H1 (cell line): ENCODE measurements around the gene NR5A2. TPM values are rescaled to one million over a fixed set of nuclear protein-coding genes. Genes with fewer than 3 reads are reported as not detected.

Experiments used
- EP300 ChIP-seq, 2 experiments: IDR thresholded peaks; 1 replicate in 1 of 2; 2 replicates in 1 of 2; pipeline ENCODE4 v1.6.1; 2011 to 2012; ENCODE audit warnings: low read depth in 2 of 2, low read length in 2 of 2, mild to moderate bottlenecking in 2 of 2, borderline replicate concordance in 1 of 2, inconsistent platforms in 1 of 2, moderate library complexity in 1 of 2
- HDAC2 ChIP-seq, 2 experiments: fragments of 300-600 bp in 1 of 2; sonication (generic) in 1 of 2; IDR thresholded peaks; 2 replicates each; pipeline ENCODE4 v1.6.1; 2011 to 2012; ENCODE audit warnings: low read depth in 2 of 2, low read length in 2 of 2, mild to moderate bottlenecking in 2 of 2, moderate library complexity in 2 of 2, borderline replicate concordance in 1 of 2, inconsistent platforms in 1 of 2
- SIN3A ChIP-seq, 2 experiments: IDR thresholded peaks in 1 of 2; conservative IDR thresholded peaks in 1 of 2; 2 replicates each; pipeline ENCODE4 v1.6.1; 2011 to 2012; ENCODE audit warnings: low read length in 2 of 2, improper control_type of control experiment in 1 of 2, low read depth in 1 of 2, mild to moderate bottlenecking in 1 of 2
- SIX5 ChIP-seq: IDR thresholded peaks from 2 replicates; pipeline ENCODE4 v1.6.1; 2011; ENCODE audit warnings: mild to moderate bottlenecking, low read depth, low read length
- polyA plus RNA-seq, 7 experiments: library from polyadenylated mRNA; depleted of rRNA in 3 of 7; stranded (reverse) in 5 of 7; unstranded in 2 of 7; fragments of >200 nt in 5 of 7; fragments of 200-250 nt in 2 of 7; gene quantifications; 1 replicate in 5 of 7; 2 replicates in 1 of 7; 4 replicates in 1 of 7; pipeline versions ENCODE4 v1.2.1 to v1.2.3, GENCODE V29; 2011 to 2013; ENCODE audit warnings: missing spikeins in 2 of 7, mixed read lengths in 2 of 7
- total RNA-seq: library from RNA; stranded (reverse); fragmentation: NEBNext Ultra II Directional; extraction: Animal tissue kit (Norgen Biotek cat#: 25700); gene quantifications from 2 replicates; pipeline ENCODE4 v1.2.1, GENCODE V29; 2021
- TF ChIP-seq, protein P1 (sequence below): fragments of 300-600 bp; sonication (generic); IDR thresholded peaks from 2 replicates; pipeline ENCODE4 v1.7.1; 2012; ENCODE audit warnings: low read length, moderate library complexity, mild to moderate bottlenecking, inconsistent platforms; ENCODE audit not compliant: insufficient replicate concordance

Gene NR5A2
- total and polyA plus RNA-seq, 2 of the 8 experiments (the other 6 are each of a cell fraction or from before 2014, with no cell fraction given), result 1.7 to 11.6 TPM

DNA sequence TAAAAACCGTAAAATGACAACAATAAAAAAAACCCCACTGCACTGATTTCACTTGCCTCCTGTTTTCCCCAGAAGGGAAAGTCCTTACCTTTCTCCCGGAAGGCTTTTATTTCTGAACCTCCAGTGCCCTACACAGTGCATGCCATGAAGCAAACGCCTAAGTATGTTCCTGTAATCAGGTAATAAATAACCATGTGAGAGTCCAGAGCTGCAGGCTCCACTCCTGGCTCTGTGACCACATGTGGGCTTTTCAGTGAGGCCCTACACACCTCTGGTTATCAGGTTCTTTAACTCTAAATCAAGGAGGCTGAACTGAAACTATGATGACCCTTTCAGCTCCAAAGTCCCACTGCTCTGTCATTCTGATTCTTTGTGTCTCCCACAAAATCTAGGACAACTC is 20.8 kb upstream of the NR5A2 start (continued):
- TF ChIP-seq, protein P1, sequence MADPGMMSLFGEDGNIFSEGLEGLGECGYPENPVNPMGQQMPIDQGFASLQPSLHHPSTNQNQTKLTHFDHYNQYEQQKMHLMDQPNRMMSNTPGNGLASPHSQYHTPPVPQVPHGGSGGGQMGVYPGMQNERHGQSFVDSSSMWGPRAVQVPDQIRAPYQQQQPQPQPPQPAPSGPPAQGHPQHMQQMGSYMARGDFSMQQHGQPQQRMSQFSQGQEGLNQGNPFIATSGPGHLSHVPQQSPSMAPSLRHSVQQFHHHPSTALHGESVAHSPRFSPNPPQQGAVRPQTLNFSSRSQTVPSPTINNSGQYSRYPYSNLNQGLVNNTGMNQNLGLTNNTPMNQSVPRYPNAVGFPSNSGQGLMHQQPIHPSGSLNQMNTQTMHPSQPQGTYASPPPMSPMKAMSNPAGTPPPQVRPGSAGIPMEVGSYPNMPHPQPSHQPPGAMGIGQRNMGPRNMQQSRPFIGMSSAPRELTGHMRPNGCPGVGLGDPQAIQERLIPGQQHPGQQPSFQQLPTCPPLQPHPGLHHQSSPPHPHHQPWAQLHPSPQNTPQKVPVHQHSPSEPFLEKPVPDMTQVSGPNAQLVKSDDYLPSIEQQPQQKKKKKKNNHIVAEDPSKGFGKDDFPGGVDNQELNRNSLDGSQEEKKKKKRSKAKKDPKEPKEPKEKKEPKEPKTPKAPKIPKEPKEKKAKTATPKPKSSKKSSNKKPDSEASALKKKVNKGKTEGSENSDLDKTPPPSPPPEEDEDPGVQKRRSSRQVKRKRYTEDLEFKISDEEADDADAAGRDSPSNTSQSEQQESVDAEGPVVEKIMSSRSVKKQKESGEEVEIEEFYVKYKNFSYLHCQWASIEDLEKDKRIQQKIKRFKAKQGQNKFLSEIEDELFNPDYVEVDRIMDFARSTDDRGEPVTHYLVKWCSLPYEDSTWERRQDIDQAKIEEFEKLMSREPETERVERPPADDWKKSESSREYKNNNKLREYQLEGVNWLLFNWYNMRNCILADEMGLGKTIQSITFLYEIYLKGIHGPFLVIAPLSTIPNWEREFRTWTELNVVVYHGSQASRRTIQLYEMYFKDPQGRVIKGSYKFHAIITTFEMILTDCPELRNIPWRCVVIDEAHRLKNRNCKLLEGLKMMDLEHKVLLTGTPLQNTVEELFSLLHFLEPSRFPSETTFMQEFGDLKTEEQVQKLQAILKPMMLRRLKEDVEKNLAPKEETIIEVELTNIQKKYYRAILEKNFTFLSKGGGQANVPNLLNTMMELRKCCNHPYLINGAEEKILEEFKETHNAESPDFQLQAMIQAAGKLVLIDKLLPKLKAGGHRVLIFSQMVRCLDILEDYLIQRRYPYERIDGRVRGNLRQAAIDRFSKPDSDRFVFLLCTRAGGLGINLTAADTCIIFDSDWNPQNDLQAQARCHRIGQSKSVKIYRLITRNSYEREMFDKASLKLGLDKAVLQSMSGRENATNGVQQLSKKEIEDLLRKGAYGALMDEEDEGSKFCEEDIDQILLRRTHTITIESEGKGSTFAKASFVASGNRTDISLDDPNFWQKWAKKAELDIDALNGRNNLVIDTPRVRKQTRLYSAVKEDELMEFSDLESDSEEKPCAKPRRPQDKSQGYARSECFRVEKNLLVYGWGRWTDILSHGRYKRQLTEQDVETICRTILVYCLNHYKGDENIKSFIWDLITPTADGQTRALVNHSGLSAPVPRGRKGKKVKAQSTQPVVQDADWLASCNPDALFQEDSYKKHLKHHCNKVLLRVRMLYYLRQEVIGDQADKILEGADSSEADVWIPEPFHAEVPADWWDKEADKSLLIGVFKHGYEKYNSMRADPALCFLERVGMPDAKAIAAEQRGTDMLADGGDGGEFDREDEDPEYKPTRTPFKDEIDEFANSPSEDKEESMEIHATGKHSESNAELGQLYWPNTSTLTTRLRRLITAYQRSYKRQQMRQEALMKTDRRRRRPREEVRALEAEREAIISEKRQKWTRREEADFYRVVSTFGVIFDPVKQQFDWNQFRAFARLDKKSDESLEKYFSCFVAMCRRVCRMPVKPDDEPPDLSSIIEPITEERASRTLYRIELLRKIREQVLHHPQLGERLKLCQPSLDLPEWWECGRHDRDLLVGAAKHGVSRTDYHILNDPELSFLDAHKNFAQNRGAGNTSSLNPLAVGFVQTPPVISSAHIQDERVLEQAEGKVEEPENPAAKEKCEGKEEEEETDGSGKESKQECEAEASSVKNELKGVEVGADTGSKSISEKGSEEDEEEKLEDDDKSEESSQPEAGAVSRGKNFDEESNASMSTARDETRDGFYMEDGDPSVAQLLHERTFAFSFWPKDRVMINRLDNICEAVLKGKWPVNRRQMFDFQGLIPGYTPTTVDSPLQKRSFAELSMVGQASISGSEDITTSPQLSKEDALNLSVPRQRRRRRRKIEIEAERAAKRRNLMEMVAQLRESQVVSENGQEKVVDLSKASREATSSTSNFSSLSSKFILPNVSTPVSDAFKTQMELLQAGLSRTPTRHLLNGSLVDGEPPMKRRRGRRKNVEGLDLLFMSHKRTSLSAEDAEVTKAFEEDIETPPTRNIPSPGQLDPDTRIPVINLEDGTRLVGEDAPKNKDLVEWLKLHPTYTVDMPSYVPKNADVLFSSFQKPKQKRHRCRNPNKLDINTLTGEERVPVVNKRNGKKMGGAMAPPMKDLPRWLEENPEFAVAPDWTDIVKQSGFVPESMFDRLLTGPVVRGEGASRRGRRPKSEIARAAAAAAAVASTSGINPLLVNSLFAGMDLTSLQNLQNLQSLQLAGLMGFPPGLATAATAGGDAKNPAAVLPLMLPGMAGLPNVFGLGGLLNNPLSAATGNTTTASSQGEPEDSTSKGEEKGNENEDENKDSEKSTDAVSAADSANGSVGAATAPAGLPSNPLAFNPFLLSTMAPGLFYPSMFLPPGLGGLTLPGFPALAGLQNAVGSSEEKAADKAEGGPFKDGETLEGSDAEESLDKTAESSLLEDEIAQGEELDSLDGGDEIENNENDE, result no peak
- TF ChIP-seq EP300 (IDR thresholded peaks at IDR 0.05; ENCODE audit: borderline replicate concordance in 1 of 2, low read depth in 2 of 2, low read length in 2 of 2) (no peak), SIX5 (no peak), SIN3A (conservative IDR thresholded peaks at IDR 0.05 in 1 of 2, IDR thresholded peaks at IDR 0.05 in 1 of 2; ENCODE audit: low read depth in 1 of 2, low read length in 2 of 2) (no peak), HDAC2 (IDR thresholded peaks at IDR 0.05; ENCODE audit: borderline replicate concordance in 1 of 2, low read depth in 2 of 2, low read length in 2 of 2) (no peak)
- TF ChIP-seq, all 59 proteins: peak for 0
